ENCODE results near the gene PTPRG.
"Not testable (repeated sequence)": the region's sequence is repeated elsewhere in the genome, so short reads cannot be mapped to it uniquely, and the experiment has no call there.

Gene PTPRG

DNA sequence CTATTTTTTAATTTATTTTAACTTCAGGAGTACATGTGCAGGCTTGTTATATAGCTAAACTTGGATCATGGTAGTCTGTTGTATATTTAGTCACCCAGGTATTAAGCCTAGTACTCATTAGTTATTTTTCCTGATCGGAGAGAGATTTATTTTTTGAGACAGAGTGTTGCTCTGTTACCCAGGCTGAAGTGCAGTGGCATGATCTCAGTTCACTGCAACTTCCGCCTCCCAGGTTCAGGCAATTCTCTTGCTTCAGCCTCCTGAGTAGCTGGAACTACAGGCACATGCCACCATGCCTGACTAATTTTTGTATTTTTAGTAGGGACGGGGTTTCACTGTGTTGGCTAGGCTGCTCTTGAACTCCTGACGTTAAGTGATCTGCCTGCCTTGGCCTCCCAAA lies 477.4 kb downstream of the PTPRG start:
- not testable (repeated sequence) for DNase-seq

DNA sequence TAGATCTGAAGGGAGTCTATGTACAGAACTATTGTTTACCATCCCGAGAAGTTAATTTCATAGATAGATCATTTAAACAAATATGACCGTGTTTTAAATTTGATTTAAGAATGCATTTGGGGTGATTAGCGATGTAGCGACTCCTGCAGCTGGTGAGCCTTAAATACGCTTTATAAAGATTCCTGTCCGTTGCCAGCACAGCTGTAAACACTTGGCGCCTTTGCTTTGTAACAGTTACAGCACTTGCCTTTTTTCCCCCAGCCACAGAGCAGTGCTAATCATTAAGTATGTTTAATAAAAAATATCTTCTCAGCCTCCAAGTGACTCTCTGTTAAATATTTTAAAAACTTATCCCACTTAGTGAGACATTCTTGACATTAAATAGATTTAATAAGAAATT lies 478.2 kb downstream of the PTPRG start:
- DNase-seq = no peak

DNA sequence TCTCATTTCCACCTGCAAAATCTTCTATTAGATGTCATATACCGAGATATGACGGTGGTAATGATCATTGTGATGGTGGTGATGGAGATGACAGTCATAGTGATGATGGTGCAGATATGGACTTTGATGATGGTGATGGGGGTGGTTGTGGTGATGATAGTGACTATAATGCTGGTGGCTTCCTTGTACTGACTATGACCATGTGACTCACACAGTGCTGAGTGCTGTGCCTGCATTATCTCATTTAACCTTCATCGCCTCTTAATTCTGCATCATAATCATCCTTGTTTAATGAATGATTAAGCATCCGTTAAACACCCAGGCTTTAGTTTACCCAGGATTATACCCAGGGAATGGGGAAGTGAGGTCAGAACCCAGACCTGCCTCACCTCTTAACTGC lies 480.3 kb downstream of the PTPRG start:
- no peak for DNase-seq

DNA sequence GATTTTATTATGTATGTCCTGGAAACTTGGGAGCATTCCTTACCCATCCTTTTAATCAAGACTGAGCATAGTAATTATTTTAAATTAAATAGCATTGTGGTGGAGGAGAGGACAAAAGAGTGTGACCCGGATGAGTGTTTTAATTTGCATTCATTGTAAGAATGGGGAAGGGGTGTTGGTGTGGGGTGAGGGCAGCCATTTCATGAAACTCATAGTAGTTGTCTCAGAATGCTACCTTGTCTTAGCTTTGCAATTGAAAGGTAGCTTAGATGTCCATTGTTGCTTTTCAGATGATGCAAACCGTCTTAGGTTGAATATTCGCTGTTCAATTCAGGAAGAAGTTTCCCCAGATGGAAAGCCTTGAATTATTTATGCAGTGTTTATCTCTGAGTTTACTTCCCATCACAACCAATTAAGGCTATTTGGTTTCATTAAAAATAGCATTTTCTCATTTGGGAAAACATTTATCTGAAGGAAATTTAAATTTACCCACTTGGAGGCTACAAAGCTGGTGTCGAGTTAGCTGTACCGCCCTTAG lies 483.6 kb downstream of the PTPRG start:
- DNase-seq = no peak

DNA sequence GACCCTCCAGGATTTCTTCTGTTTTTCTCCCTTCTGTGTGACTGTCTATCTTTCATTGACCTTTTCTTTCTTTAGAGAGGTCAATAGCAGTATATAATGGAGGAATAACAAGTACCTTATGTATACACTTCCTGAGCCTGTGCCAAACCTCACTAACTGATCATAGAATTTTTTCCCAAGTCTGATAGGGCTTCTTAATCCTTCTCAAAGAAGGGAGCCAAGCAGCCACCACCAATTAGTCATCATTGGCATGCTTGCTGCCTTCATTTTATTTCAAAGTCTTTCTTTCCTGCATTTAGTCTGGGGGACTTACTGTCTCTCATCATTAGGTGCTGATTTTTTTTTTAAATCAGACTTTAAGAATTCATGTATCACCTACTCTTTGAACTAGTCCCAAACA lies 485.0 kb downstream of the PTPRG start:
- DNase-seq = no peak

DNA sequence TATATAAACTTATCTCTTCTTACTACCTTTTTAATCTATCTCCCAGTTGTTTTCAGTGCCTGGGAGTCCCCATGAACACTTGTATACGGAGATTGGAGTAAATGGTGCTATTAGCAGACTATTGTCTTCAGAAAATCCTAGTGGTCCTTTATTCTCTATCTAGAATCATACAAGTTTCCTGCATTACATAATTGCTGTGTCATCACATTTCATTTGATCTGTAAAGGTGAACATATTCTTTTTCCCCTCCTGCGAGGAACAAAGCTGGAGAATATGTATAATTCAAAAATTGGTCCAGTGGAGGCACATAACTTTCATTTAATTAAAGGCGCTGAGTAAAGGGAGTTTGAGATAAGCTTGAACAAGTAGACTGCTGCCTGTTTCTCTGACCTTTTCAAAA lies 487.2 kb downstream of the PTPRG start:
- DNase-seq = no peak

DNA sequence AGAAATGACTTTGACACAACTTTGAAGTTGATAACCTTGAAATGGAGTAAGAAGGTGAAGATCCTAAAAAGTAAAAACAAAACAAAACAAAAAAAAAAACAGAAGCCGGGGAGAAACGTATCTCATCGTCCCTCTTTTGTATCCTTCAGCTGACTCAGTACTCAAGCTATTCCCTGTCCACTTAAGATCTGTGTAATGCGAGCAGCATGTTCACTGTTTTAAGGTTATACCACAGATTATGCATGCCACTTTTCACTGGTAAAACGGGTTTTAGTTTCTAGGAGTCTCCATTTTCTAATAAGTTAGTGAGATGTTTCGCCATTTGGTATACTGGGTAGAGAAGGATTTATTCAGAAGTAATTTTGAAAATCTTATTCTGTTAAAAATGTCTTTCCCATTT lies 487.7 kb downstream of the PTPRG start:
- DNase-seq = no peak

DNA sequence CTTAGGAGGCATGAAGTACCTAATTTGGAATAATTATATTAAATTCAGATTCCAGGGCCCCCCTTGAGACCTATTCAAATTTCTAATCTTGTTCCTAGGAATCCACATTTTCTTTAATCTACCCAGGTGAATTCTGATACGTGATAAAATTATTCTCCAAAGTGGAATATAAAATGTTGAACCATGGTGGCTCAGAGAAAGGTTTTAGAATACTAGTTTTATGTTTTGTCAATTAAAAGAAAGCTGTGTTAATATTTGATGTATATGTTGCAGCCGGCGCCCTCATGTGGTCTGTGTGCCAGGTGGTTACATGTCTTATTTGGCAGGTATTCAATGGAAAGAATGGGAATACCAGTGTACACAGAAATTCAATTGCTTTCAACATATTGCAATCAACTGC lies 490.1 kb downstream of the PTPRG start:
- peak; percentile 7 for DNase-seq

DNA sequence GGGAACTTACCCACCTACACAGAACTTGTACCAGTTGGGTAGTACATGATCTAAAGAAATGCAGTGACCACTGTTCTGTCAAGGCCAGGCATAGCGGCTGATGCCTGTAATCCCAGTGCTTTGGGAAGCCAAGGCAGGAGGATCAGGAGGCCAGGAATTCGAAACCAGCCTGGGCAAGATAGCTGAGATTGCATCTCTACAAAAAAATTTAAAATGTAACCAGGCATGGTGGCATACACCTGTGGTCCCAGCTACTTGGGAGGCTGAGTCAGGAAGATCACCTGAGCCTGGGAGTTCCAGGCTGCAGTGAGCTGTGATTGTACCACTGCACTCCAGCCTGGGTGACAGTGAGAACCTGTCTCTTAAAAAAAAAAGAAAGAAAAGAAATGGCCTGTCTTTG lies 491.0 kb downstream of the PTPRG start:
- no peak for DNase-seq

DNA sequence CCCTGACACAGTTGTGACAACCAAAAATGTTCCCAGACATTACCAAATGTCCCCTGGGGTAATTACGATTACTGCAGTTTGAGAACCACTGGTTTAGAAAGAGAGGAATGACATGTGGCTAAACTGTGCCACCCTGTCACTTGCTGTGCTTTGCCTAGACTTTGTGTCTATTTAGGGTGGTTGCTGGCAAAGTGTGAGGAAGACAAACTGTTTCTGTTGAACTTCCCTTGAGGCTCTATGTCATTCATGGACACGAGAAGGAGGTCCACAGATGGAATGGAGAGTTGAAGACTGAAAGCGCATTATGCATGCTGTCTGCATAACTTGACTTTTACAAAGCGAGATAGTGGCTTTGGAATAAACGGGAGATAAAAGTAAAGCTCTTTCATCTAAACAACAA lies 495.3 kb downstream of the PTPRG start:
- DNase-seq = no peak

DNA sequence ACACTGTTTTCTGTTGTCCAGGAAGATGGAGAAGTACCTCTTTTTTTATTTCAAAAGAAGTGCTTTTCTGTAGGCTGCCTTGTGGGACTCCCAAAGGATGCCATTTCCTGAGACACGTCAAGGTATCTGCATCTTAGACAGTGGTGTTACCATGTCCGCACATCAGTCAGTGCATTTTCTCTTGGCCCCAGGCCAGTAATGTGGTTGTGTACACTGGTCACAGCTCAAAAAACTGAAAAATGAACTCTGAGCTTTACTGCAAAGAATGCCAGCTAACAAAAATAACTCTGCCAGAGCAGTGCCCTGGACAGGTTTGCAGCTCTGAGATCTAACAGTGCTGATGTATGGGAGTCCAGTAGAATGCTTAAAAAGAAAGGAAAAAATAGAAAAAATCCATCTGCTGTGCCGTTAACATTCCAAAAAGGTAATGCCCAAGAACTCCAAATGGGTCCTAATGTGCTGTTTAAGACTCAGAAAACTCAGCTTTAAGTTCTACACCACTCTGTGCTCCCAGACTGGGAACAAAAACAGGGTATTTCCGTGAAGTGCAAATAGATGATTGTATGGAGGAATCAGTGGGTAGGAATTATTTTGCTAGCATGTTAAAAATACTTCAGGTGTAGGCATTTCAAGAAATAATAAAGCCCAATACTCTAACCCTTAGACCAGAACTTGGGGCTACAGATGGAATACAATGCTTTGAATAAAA lies 496.1 kb downstream of the PTPRG start:
- no peak for DNase-seq

DNA sequence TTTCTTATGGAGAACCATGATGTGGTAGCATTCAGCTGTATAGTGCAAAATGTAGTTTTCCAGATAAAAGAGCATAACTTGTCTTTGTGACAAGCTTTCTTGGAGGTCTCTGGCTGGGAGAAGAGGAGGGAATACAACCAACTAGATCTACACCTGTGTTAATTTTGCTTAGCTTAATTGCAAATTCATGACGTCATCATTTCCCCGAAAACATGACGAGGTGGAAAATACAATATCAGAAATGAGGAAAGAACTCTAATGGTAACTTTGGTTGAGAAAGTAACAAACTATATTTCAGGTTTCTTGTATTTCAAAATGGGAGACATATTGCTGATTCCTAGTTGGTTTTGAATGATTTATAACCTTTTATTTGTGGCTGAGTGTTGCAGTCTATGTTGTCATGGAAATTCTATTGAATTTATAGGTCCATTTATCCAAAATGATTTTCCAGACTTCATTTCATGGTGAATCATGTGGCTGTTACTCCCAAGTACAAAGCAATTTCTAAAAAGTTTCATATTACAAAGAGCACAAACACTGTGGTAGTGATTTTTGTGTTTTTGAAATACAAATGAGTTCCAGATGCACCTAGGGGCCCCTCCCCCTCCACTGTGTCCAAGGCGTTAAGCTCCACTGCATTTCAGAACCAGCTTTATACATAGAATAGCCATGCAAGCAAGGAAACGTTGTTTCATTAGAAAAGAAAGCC lies 504.8 kb downstream of the PTPRG start:
- no peak for DNase-seq

DNA sequence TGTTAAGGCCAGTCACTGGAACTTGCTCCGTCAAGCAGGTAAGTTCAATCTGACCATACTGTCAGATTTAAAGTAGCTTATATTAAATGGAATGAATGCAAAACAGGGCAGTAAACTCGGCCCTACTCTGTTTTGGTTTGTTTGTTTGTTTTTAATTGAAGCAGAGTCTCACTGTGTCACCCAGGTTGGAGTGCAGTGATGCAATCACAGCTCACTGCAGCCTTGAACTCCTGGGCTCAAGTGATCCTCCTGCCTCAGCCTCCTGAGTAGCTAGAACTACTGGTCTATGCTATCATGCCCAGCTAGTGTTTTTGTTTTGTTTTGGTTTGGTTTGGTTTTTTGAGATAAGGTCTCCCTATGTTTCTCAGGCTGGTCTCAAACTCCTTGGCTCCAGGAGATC lies 507.0 kb downstream of the PTPRG start:
- DNase-seq = no peak

DNA sequence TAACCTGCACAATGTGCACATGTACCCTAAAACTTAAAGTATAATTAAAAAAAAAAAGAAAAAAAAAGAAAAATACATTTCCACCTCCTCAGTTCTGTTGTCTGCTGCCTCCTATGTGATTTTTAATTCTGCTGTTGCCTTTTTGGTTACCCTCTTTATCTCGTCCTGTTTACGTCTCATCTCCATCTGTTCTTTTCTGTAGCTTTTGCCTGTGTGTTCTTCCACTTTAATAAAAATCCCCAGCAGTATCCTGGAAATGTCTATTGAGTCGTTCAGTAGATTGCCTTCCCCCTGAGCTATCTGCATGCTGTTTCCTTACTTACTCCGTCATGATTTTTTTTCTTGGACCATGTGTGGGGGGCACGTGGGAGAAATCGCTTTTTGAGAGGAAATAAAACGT lies 509.5 kb downstream of the PTPRG start:
- DNase-seq = no peak

DNA sequence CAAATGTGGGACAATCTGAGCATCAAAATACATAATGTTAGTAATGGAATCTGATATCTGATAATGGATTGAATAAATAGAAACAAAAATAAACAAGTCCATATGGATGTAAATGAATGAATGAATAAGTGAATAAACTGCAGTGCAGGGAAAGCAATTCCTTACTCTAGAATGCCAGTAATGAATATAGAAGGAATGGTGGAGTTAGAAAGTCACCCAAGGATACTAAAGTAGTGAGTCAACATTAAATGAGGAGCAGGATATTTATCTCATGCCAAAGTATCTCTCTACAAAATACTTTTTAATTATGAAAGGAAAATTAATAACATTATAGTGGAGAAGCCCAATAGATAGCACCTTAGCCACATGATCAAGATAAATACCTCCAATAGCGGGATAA lies 511.7 kb downstream of the PTPRG start:
- DNase-seq = no peak

DNA sequence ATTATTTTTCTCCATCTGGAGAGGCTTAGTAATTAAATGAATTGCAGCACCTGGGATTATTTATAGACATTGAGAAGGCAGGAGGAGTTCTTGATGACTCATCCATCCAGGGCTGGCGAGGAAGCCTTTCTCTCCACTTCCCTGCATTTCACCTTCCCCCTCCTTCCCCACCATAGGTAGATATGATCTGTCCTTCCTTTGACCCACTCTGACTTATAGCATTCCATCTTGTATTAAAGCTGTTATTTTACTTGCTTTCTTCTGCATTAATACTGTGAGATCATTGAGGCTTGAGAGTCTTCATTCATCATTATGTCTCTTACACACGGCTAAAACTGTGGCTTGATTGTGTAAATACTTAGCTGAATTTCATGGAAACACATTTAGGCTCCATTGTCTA lies 523.2 kb downstream of the PTPRG start:
- no peak for DNase-seq

DNA sequence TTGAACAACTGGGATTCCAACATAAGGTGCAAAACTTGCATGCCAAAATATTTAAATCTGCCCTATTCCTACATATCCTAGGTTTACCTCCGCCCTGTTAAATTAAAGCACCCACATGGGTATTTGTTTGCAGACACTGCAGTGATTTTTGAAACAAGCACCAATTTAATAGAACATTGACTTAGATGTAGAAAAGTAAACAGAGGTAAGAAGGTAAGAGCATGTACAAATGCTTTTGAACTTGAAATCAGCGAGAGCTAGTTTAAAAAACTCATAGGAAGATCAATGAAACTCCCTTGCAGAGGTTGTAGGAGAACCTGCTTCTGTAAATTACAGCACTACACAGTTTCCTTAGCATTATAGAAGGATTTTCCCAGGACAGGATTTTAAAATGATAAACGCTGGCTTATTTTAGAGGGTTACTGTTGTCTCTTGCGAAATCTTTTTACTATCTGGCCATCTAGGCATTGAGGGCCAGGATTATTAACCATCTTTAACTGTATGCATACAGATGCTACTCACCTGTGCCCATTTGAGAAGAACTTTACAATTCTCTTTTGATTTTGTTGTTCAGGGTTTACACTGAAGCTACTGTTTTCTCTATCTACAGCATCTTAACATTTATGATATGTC lies 527.2 kb downstream of the PTPRG start:
- DNase-seq = no peak

DNA sequence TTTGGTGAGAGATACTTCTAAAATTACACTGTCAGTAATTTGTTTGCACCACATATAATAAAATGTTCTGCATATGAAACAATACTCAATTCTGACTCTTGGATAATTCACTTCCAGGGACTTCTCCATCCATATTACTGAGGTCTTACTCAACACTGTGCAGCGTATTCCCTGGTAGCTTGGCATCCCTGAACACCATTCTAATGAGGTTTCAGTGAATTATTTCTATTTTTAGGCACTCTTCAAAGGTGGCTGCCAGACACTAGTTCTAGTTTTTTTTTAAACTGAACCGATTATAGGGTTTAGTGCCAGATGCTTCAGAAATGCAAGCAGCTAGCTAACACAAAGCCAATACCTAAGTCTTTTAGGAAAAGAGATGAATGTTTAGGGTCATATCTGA lies 528.7 kb downstream of the PTPRG start:
- DNase-seq = no peak

DNA sequence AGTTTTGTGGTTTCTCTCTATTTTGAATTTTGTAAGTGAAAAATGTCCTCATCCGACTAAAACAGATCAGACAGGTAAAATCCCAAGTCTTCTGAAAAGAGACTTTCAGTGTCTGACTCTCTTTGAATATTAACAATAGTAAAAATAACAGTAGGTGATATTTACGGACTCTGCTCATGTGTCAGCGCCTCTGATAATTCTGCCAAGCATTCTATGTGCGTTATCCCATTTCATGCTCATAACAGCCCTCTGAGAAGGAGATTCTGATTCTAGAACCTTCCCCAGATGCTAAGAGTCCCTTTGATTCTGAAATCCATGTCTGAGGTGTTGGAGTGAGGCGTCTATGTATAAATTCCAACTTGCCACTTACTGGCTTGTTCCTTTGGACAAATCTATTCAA lies 529.1 kb downstream of the PTPRG start:
- DNase-seq = no peak

DNA sequence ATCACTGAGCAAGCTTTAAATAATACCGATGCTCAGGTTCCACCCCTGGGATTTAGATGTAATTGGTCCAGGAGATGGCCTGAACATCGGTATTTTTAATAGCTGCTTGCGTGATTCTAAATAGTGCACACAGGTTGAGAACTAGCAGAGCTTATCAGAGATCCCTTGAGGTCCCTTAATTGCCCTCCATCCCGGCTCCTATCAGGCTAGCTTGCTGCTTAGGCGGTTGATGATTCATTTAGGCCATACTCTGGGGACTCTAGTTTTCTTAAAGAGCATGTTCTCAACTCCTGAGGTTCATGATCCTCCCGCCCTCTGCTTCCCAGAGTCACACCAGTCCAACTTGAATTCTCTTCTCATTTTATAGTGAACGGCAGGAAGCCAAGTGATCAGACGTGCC lies 531.7 kb downstream of the PTPRG start:
- no peak for DNase-seq

DNA sequence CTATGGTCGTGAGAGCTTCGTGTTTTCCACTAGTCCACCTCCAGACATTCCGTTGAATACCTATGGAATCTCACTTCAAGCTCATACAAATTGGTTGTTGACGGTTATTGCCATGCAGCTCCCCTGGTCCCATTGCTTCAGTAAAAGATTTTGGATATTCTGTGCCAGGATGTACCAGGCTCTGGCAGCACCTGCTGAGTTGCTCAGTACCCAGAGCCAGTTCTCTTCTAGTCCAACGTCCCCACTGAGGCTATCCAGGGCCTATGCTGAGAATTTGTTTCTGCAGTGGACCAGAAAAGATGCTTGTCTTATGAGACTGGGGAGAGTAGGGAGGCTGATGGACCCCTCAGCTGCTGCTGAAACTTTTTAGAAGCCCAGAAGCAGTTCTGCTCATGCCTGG lies 533.1 kb downstream of the PTPRG start:
- DNase-seq = no peak

DNA sequence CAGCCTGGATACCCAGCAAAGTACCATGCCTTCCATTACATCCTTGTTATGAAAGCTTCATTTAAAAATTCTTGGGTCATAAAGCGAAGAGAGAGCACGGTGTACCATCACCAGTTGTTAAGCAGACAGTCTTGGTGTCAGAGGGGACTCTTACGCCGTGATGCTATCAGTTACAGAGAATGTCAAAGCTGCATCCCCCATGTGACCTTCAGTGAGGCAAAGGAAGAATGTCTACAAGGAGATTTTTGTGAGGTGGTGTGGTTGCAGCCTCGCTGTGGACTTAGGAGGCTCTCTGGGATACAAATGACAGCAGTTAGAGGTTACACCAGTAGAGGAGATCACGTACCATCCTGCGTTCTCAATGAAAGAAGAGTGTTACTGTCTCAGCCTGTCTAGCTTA lies 533.7 kb downstream of the PTPRG start:
- no peak for DNase-seq

DNA sequence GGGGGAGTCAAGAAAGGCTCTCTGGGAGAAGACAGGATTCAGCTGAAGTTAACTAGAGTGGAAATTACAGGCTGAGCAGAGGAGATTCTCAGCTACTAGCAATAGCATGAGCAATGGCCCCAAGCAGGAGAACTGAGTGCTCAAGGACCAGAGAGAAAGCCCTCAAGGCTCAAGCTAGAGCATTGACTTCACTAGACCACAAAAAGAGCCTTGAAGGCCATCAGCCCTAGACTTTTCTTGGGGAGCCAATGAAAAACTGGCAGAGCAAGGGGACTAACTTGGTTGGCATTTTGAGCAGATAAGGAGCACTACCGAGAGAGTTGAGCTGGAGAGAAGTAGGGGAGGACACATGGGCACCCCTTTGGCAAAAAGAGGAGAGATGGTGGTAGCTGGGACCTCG lies 534.4 kb downstream of the PTPRG start:
- DNase-seq = no peak

DNA sequence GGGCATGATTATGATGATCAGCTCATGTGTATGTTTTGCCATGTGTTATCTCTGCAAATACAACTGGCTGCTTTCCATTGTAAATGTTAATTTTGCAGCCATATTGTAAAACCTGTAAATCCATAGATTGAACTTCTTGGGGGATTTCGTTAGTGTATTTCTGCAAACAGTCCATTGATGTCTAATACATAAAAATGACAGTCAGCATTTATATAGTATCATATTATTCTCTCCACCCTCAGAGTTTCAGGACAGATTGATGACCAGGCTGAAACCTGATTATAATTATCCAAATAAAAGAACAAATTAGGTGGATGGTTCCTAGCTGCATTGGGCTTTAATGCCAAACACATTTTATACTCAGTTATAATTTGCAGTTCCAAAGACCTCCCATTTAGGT lies 535.1 kb downstream of the PTPRG start:
- DNase-seq = no peak
